ENCODE measurements around the gene DTNA.
"Not testable (repeated sequence)": the region's sequence is repeated elsewhere in the genome, so short reads cannot be mapped to it uniquely, and the experiment has no call there.

DTNA gene

GRCh38 chr18:34709750-34710441 lies at the start of gene DTNA:
DTNA (plus strand) TSS chr18:34710298; CDS start chr18:34755977, 45,679 bp downstream.
- peak; percentile 21 to 88 (median 77) for DNase-seq

- DNase-seq = peak in 1 of 3 experiments; percentile 28
Observed at GRCh38 chr18:34660572-34660971, 49.5 kb upstream of the DTNA start.

GRCh38 chr18:34661464-34662087 lies 48.5 kb upstream of the DTNA start:
- peak; percentile 45 to 85 (median 54) for DNase-seq

GRCh38 chr18:34676816-34677574 lies 33.1 kb upstream of the DTNA start:
- DNase-seq = no peak

- DNase-seq = peak in 1 of 3 experiments; percentile 64
Observed at GRCh38 chr18:34689750-34690149, 20.3 kb upstream of the DTNA start.

- DNase-seq = no peak
Observed at GRCh38 chr18:34691614-34692013, 18.5 kb upstream of the DTNA start.

GRCh38 chr18:34694591-34695165 lies 15.4 kb upstream of the DTNA start:
- peak; percentile 15 to 84 (median 65) for DNase-seq

GRCh38 chr18:34695310-34695709 lies 14.8 kb upstream of the DTNA start:
- DNase-seq = peak in 2 of 3 experiments; percentile 78 to 91

- DNase-seq = no peak
Observed at GRCh38 chr18:34696671-34697070, 13.4 kb upstream of the DTNA start.

- DNase-seq = peak in 1 of 3 experiments; percentile 63
Observed at GRCh38 chr18:34697233-34697632, 12.9 kb upstream of the DTNA start.

- DNase-seq = peak in 2 of 3 experiments; percentile 20 to 45
Observed at GRCh38 chr18:34697891-34698290, 12.2 kb upstream of the DTNA start.

- no peak for DNase-seq
Observed at GRCh38 chr18:34701911-34702310, 8.2 kb upstream of the DTNA start.

- no peak for DNase-seq
Observed at GRCh38 chr18:34702814-34703213, 7.3 kb upstream of the DTNA start.

GRCh38 chr18:34704074-34704473 lies 6.0 kb upstream of the DTNA start:
- DNase-seq = peak in 1 of 3 experiments; percentile 28

- peak in 1 of 3 experiments; percentile 60 for DNase-seq
Observed at GRCh38 chr18:34704823-34705222, 5.3 kb upstream of the DTNA start.

GRCh38 chr18:34707670-34708069 lies 2.4 kb upstream of the DTNA start:
- DNase-seq = peak; percentile 66 to 91 (median 75)

GRCh38 chr18:34709104-34709503 lies 994 bp upstream of the DTNA start:
- DNase-seq = peak in 1 of 3 experiments; percentile 47

GRCh38 chr18:34710458-34710914 lies 388 bp downstream of the DTNA start:
- peak in 1 of 3 experiments; percentile 60 for DNase-seq

GRCh38 chr18:34710934-34711333 lies 836 bp downstream of the DTNA start:
- peak; percentile 37 to 93 (median 71) for DNase-seq

- not testable (repeated sequence) for DNase-seq
Observed at GRCh38 chr18:34716111-34716510, 6.0 kb downstream of the DTNA start.

GRCh38 chr18:34718610-34719009 lies 8.5 kb downstream of the DTNA start:
- no peak for DNase-seq

GRCh38 chr18:34720220-34720619 lies 10.1 kb downstream of the DTNA start:
- DNase-seq = no peak

- no peak for DNase-seq
Observed at GRCh38 chr18:34723143-34723542, 13.0 kb downstream of the DTNA start.
